PFSK-1 (cell line): ENCODE results near the gene ENG.

Experiments used
- FOXP2 ChIP-seq: optimal IDR thresholded peaks from 2 replicates; pipeline ENCODE3; 2011; ENCODE audit warnings: borderline replicate concordance, control low read depth, inconsistent platforms; ENCODE audit not compliant: insufficient read depth; ENCODE audit errors: extremely low read length, extremely low read depth
- POLR2AphosphoS5 ChIP-seq: IDR thresholded peaks from 2 replicates; pipeline ENCODE4 v1.6.1; 2012; ENCODE audit warnings: low read depth, mild to moderate bottlenecking, control low read depth, low read length, moderate library complexity
- SIN3A ChIP-seq: IDR thresholded peaks from 2 replicates; pipeline ENCODE4 v1.6.1; 2012; ENCODE audit warnings: mild to moderate bottlenecking, low read length, moderate library complexity, borderline replicate concordance; ENCODE audit not compliant: insufficient read depth
- TAF1 ChIP-seq: IDR thresholded peaks from 2 replicates; pipeline ENCODE4 v1.6.1; 2012; ENCODE audit warnings: low read length, control low read depth, borderline replicate concordance; ENCODE audit not compliant: insufficient read depth
- TF ChIP-seq, protein P1 (sequence below), 2 experiments: IDR thresholded peaks; 2 replicates each; pipeline versions ENCODE4 v1.6.1 to v1.8.0; 2011 to 2012; ENCODE audit warnings: low read depth in 2 of 2, low read length in 2 of 2, control low read depth in 1 of 2, inconsistent platforms in 1 of 2, mild to moderate bottlenecking in 1 of 2, moderate library complexity in 1 of 2; ENCODE audit not compliant: insufficient read depth in 1 of 2

Gene ENG

DNA sequence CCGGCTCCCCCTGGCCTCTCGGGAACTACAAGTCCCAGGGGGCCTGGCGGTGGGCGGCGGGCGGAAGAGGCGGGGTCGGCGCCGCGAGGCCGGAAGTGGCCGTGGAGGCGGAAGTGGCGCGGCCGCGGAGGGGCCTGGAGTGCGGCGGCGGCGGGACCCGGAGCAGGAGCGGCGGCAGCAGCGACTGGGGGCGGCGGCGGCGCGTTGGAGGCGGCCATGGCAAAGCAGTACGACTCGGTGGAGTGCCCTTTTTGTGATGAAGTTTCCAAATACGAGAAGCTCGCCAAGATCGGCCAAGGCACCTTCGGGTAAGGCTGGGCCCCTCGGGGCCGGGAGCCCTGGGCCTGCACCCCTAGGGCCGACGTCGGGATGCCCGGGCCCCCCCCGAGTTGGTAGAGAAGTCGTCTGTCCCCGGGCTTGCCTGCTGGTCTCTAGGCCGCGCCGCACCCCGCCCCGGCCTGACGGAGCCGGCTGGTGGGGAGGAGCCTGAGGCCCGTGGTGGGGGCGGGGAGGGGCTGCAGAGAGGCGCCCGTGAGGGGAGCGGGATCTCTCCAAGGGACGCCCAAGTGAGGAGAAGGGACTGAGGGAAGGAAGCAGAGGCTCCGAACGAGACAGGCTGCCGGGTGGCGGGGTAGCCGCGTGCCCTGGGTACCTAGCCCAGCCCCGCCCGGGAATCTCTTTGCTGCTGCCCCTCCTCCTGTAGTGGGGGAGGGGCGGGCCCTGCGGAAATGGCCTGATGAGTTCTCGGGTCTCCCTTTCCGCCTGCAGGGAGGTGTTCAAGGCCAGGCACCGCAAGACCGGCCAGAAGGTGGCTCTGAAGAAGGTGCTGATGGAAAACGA is 68.3 kb downstream of the ENG start, which contains the start of gene CDK9:
CDK9 (plus strand) TSS at position 102 of the 840 bp plus-strand sequence; CDS start at position 217, 115 bp downstream.
- TF ChIP-seq, protein P1, sequence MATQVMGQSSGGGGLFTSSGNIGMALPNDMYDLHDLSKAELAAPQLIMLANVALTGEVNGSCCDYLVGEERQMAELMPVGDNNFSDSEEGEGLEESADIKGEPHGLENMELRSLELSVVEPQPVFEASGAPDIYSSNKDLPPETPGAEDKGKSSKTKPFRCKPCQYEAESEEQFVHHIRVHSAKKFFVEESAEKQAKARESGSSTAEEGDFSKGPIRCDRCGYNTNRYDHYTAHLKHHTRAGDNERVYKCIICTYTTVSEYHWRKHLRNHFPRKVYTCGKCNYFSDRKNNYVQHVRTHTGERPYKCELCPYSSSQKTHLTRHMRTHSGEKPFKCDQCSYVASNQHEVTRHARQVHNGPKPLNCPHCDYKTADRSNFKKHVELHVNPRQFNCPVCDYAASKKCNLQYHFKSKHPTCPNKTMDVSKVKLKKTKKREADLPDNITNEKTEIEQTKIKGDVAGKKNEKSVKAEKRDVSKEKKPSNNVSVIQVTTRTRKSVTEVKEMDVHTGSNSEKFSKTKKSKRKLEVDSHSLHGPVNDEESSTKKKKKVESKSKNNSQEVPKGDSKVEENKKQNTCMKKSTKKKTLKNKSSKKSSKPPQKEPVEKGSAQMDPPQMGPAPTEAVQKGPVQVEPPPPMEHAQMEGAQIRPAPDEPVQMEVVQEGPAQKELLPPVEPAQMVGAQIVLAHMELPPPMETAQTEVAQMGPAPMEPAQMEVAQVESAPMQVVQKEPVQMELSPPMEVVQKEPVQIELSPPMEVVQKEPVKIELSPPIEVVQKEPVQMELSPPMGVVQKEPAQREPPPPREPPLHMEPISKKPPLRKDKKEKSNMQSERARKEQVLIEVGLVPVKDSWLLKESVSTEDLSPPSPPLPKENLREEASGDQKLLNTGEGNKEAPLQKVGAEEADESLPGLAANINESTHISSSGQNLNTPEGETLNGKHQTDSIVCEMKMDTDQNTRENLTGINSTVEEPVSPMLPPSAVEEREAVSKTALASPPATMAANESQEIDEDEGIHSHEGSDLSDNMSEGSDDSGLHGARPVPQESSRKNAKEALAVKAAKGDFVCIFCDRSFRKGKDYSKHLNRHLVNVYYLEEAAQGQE (IDR thresholded peaks at IDR 0.05; ENCODE audit: insufficient read depth in 1 of 2, low read depth in 2 of 2, low read length in 2 of 2), result no peak
- TF ChIP-seq FOXP2 (peak; percentile 19), TAF1 (peak; percentile 61; the same call in 1 of the 2 replicates), POLR2AphosphoS5 (peak; percentile 58), SIN3A (no peak)

DNA sequence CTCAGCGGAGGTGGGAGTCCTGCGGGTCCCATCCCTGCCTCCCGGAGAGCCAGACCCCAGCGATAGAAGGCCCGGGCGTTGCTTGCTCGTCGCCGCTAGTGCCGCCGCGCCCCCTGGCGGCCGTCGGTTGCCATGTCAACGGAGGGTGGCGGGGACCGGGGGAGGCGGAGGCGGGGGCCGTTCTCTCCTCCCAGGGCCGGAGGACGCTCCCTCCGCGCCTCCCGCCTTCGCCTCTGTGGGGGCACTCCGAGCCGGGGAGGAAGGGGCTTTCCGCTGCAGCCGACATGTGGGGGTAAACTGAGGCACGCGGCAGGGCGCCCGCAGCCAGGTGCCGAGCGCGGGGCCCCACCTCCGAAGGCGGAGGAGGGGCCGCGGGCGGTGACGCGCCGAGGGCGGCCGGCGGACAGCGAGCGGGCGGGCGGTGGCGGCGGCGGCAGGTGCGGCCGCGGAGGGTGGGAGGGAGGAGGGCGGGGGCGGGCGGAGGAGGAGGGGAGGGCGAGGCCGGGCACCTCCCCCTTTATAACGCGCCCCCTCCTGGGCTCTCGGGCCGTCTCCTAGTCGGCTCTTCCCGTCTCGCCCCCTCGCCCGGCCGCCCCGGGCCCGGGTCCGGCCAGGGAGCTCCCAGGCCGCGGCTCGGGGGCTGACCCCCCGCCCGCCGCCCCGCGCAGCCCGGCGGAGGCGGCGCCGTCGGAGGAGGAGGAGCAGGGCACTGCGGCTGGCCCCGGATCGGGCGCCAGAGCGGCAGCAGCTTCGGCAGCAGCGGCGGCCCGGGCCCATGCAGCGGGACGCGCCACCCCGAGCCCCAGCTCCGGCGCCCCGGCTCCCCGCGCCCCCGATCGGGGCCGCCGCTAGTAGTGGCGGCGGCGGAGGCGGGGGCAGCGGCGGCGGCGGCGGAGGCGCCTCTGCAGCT is 69.2 kb downstream of the ENG start:
- TF ChIP-seq POLR2AphosphoS5 (no peak), FOXP2 (peak; percentile 63)

DNA sequence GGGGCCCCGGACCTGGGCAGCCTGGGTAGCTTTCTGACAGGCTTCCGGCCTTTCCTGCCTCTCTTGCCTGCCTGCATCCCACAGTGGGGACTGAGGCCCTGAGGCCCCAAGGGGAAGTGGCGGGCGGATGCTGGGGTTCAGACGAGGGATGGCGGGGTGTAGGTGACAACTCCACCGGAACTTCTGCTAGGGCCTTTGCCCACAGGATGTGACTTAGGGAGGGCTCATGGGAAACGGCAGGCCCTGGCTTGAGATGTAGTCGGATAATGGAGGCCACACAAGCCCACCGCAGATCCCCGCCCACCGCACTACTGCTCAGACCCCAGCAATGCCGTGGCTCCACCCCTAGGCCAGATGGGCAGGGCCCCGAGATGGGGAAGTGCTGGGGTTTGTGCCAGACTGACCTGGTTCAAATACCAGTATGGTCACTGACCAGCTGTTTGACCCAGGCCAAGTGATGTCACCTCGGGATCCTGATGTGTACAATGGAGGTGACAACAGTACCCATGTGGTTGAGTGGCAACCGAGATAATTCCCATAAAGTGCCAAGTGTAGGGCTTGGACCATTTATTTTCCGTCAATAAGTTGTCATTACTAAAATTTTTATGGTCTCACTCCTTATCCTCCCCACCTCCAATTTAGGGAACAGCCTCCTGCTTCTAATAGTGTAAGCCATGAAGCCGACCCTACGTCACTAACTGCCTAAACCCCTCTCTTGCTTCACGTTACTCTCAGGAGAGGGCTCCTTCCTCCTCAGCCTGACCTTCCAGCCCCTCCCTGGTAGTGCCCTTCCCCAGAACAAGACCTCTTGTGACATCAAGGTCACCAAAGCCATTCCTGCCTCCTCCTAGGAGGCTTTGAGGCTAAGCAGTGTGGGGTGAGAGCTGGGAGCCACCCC is 71.1 kb downstream of the ENG start:
- TF ChIP-seq POLR2AphosphoS5 (no peak), TAF1 (no peak), SIN3A (no peak), FOXP2 (no peak)
- TF ChIP-seq, protein P1 (IDR thresholded peaks at IDR 0.05; ENCODE audit: insufficient read depth in 1 of 2, low read depth in 2 of 2, low read length in 2 of 2), result no peak

DNA sequence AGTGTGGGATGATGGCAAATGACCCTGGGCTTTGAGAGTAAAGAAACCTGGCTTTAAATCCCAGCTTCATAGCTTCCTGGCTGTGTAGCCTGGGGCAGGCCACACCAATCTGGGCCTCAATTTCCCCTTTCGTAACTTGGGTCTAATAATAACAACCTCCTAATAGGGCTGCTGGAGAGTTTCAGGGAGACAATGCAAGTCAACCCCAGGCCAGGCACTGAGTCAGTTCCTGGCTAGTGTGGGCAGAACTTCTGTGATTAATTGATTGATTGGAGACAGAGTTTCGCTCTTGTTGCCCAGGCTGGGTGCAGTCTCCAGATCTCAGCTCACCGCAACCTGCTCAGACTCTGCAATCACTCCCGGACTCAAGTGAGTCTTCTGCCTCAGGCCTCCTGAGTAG is 72.7 kb downstream of the ENG start:
- TF ChIP-seq POLR2AphosphoS5 (no peak), TAF1 (no peak), FOXP2 (no peak), SIN3A (no peak)
- TF ChIP-seq, protein P1 (IDR thresholded peaks at IDR 0.05; ENCODE audit: insufficient read depth in 1 of 2, low read depth in 2 of 2, low read length in 2 of 2), result no peak
